ENCODE data around the gene EXOC3L4.

DNA sequence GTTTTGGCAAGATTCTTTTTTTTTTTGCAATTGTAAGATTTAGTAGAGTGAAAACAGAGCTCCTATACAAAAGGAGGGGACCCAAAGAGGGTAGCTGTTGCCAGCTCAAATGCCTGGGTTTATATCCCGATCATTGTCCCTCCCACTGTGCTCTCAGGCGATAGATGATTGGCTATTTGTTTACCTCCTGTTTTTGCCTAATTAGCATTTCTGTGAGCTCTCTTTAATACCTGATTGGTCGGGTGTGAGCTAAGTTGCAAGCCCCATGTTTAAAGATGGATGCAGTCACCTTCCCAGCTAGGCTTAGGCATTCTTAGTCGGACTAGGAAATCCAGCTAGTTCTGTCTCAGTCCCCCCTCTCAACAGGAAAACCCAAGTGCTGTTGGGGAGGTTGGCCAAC, 1.9 kb downstream of the EXOC3L4 start:
- TF ChIP-seq, protein P1, sequence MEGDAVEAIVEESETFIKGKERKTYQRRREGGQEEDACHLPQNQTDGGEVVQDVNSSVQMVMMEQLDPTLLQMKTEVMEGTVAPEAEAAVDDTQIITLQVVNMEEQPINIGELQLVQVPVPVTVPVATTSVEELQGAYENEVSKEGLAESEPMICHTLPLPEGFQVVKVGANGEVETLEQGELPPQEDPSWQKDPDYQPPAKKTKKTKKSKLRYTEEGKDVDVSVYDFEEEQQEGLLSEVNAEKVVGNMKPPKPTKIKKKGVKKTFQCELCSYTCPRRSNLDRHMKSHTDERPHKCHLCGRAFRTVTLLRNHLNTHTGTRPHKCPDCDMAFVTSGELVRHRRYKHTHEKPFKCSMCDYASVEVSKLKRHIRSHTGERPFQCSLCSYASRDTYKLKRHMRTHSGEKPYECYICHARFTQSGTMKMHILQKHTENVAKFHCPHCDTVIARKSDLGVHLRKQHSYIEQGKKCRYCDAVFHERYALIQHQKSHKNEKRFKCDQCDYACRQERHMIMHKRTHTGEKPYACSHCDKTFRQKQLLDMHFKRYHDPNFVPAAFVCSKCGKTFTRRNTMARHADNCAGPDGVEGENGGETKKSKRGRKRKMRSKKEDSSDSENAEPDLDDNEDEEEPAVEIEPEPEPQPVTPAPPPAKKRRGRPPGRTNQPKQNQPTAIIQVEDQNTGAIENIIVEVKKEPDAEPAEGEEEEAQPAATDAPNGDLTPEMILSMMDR (IDR thresholded peaks at IDR 0.05; ENCODE audit: insufficient read depth, low read depth, low read length), result no peak
- no peak for TF ChIP-seq EZH2 (IDR thresholded peaks at IDR 0.05; ENCODE audit: insufficient read depth, low read length)

Measured in astrocyte (in vitro differentiated cells and primary cell).